Gastroesophageal sphincter (tissue), 3 donors: ENCODE results near the gene PRKN.

Source experiments
- CTCF ChIP-seq, 4 experiments: fragments of 200-600 bp in 2 of 4; fragments of 450-650 bp in 2 of 4; sonication (generic) in 1 of 4; IDR thresholded peaks; one replicate each; pipeline ENCODE4 v1.5.1; 2017 to 2019; ENCODE audit warnings: antibody characterized with exemption in 4 of 4, mild to moderate bottlenecking in 2 of 4, moderate library complexity in 2 of 4
- EP300 ChIP-seq: sonication (generic); formaldehyde crosslinking; IDR thresholded peaks from one replicate; pipeline ENCODE4 v1.6.1; 2017; ENCODE audit warnings: antibody characterized with exemption, mild to moderate bottlenecking
- POLR2A ChIP-seq, 2 donors: fragments of 450-650 bp; IDR thresholded peaks; one replicate each; pipeline ENCODE4 v1.6.1; 2017; ENCODE audit warnings: antibody characterized with exemption in 2 of 2, mild to moderate bottlenecking in 2 of 2, moderate library complexity in 1 of 2

- TF ChIP-seq CTCF (IDR thresholded peaks at IDR 0.05) (no peak), POLR2A (IDR thresholded peaks at IDR 0.05) (no peak), EP300 (no peak)
Measured at GRCh38 chr6:162082520-162082919, 645.0 kb downstream of the PRKN start.
